ENCODE data around the gene RYR1.
"Not testable (repeated sequence)": the region's sequence is repeated elsewhere in the genome, so short reads cannot be mapped to it uniquely, and the experiment has no call there.

The RYR1 gene

DNA sequence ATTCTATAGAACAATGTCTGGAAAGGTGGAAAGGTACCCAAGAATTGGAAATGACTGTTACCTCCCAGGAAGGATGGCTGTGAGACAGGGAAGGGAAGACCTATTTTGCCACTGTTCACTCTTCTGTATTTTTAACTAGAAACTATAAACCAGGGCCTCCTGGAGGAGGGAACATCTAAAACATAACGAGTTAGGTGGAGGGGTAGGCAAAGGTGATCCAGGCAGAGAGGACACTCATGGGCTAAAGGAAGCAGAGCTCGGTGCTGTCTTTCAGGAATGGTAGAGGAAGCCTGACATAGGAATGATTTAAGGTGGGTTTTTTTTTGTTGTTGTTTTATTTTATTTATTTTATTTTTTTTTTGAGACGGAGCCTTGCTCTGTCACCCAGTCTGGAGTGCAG lies 191.3 kb downstream of the RYR1 start:
- DNase-seq: no peak

DNA sequence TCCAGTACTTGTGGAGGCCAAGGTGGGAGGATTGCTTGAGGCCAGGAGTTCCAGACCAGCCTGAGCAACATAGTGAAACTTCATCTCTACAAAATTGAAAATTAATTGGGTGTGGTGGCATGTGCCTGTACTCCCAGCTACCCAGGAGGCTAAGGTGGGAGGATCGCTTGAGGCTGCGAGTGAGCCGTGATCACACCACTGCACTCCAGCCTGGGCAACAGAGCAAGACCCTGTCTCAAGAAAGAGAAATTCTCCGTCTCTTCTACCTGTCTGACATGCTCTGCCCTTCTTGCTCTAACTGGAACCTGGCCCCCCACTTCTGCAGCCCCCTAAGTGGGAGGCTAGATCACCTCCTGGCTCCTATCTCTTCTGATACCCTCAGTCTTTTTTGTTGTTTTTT lies 192.9 kb downstream of the RYR1 start:
- no peak for DNase-seq

DNA sequence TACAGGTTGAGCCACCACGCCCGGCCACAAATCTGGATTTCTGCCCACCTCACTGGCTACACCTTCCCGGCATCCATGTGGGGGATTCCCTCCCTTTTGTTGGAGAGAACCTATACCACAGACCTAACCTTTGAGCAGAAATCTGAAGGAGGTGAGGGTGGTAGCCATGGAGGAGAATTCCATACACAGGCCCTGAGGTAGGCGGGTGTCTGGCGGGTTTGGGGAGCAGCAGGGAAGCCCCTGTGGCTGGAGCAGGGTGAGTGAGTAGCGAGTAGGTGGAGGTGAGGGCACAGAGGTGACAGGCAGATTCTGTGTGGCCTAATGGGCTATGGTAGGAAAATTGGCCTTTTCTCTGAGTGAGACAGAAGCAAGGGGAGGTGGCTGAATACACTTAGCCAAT lies 196.1 kb downstream of the RYR1 start:
- DNase-seq: no peak

DNA sequence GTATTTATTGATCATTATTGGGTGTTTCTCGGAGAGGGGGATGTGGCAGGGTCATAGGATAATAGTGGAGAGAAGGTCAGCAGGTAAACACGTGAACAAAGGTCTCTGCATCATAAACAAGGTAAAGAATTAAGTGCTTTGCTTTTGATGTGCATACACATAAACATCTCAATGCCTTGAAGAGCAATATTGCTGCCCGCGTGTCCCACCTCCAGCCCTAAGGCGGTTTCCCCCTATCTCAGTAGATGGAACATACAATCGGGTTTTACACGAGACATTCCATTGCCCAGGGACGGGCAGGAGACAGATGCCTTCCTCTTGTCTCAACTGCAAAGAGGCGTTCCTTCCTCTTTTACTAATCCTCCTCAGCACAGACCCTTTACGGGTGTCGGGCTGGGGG lies 197.8 kb downstream of the RYR1 start:
- not testable (repeated sequence) for DNase-seq

DNA sequence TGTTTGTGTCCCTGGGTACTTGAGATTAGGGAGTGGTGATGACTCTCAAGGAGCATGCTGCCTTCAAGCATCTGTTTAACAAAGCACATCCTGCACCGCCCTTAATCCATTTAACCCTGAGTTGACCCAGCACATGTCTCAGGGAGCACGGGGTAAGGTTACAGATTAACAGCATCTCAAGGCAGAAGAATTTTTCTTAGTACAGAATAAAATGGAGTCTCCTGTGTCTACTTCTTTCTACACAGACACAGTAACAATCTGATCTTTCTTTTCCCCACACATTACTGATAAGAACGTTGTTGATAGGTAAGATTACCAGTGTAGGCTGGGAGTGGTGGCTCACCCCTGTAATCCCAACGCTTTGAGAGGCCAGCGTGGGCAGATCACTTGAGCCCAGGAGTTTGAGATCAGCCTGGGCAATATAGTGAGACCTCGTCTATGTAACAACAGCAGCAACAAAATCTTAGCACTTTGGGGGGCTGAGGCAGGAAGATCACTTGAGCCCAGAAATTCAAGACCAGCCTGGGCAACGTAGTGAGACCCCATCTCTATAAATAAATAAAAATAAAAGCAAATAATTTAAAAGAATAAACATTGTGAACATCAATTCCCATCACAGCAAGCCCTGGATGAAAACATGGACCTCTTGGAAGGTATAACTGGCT lies 198.5 kb downstream of the RYR1 start:
- not testable (repeated sequence) for DNase-seq

DNA sequence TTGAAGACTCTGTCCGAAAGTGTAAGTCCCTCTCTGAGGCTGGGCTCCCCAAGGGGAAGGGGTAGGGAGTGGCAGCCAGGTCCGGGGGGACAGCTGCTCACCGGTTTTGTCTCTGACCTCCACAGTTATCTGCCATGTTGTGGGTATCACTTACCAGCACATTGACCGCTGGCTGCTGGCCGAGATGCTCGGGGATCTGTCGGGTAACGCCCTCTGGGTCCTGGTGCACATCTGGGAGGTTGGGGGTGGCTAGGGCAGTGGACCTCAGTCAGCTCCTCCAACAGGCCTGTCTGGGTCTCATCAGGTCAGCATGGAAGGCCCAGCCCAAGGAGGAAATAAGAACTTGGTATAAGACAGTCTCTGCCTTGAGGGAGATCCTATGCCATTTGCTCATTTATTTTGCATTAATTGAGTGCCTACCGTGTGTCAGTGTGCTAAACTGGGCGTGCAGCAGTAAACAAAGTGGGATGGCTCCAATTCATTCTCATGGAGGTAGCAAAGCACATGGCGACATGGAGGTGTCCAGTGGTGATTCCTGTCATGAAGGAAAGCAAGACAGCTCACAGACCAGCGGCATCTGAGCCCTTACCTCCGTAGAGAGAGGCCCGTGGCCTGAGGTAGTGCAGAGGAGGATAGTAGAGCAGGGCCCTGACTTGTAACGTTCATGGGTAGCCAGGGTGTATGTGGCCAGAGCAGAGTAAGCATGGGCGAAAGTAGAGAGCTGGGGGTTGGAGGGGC lies 199.2 kb downstream of the RYR1 start:
- DNase-seq: no peak

DNA sequence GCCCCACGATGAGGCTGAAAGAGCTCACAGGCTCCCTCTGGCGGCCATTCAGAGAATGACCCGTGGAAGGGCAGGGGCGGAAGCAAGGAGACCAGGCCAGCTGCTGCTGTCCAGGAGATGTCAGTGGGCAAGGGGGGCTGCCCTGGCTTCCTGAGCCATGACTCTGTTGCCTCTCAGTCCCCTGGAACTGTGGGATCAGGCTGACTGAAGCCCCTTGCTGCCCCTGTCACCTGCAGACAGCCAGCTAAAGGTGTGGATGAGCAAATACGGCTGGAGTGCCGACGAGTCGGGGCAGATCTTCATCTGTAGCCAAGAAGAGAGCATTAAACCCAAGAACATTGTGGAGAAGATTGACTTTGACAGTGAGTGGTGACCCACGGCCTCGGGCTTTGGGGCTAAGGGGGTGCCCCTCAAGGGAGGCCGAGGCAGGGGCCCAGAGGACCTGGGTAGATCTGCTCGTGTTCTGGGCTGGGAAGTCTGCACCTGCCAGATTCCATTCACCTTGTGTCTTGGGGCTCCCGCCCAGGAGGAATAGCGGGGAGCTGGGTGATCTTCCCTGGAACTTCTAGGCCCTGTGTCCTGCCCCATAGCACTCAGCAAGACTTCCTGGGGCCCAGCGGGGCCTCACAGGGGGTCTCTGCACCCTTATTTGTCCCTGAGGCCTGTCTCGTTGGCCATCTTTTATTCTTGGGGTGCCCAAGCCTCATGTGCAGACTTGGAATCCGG lies 201.4 kb downstream of the RYR1 start:
- peak; percentile 13 for DNase-seq

DNA sequence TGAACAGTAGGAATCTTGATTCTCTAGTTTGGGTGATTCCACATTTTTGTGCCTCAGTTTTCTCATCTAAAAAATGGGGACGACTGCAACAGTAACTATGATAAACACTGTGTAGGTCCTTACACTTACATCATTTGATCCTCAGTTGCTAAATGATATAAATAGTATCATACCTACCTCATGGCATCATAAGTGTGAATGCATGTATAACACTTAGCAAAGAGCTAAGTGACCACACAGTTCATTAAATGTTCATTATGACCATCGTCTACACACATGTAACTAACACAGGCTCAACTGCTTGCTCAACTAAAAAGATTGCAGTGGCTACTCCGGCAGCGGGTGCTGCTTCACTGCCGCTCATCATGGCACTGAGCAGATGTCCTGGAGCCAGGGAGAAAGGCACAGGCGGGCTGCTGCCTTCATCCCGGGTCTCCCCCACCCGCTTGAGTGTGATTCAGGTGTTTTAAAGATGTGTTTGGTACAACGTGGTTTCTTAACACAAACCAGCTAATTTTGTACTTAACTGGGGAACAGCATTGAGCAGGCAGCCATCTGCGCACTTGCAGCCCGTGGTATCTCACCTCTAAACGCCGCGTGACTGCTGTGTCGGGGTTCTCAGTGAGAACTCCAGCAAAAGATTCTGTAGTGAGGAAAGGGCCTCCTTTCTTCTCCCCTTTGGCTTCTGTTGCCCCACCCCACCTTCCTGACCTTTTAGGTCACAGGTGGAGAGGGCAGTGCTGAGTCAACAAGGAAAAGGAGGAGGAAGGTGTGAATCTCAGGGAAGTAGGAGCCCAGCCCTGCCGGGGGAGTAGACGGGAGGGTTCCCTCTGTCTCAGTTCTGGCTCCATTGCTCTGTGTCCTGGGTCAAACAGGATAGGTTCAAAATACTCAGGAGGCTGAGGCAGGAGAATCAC lies 202.2 kb downstream of the RYR1 start:
- no peak for DNase-seq

Data from KG1 (cell line).